Activated CD4-positive, alpha-beta memory T cell treated with anti-CD3 and anti-CD28 coated beads for 36 hours (primary cell): ENCODE results near the gene VANGL2. TPM values are rescaled to one million over a fixed set of nuclear protein-coding genes. Genes with fewer than 3 reads are reported as not detected.
A peak's percentile ranks its signal among the peaks of the same experiment; 100 is the strongest.
"Not testable (repeated sequence)": the region's sequence is repeated elsewhere in the genome, so short reads cannot be mapped to it uniquely, and the experiment has no call there.

ENCODE experiments used
- CTCF ChIA-PET: fragments of 350-600 bp; sonication (Branson Sonifier 250); formaldehyde crosslinking; loops from one replicate; lab custom pipeline; 2021; ENCODE audit warnings: antibody characterized with exemption, inconsistent platforms; lab: Charles Lee
- POLR2A ChIA-PET: fragments of 350-600 bp; sonication (Branson Sonifier 250); formaldehyde crosslinking; loops from one replicate; lab custom pipeline; 2021; ENCODE audit warnings: antibody characterized with exemption; lab: Charles Lee
- DNase-seq: peaks from one replicate; pipeline ENCODE4 v3.0.0-alpha.2; 2020
- H3K27ac Mint-ChIP-seq: one replicate; pipeline ENCODE4 v1.8.0; 2021; ENCODE audit warnings: mixed read lengths
- H3K27me3 Mint-ChIP-seq: one replicate; pipeline ENCODE4 v1.8.0; 2021; ENCODE audit warnings: mixed read lengths
- H3K36me3 Mint-ChIP-seq: one replicate; pipeline ENCODE4 v1.8.0; 2021; ENCODE audit warnings: mixed read lengths
- H3K4me1 Mint-ChIP-seq: one replicate; pipeline ENCODE4 v1.8.0; 2021; ENCODE audit warnings: low read depth, mixed read lengths
- H3K4me3 Mint-ChIP-seq: one replicate; pipeline ENCODE4 v1.8.0; 2021; ENCODE audit warnings: mild to moderate bottlenecking, mixed read lengths
- H3K9me3 Mint-ChIP-seq: one replicate; pipeline ENCODE4 v1.8.0; 2021; ENCODE audit warnings: mixed read lengths
- intact Hi-C: fragments of 100-400 bp; cut with micrococcal nuclease; formaldehyde crosslinking; loops from one replicate; pipeline ENCODE4 v1.15.1; 2023
- total RNA-seq, 2 experiments: library from RNA; stranded (reverse); gene quantifications; one replicate each; pipeline ENCODE4 v1.2.3, GENCODE V29; 2021

VANGL2 gene
- total RNA-seq, 2 experiments from 2014 or later: not detected

DNA sequence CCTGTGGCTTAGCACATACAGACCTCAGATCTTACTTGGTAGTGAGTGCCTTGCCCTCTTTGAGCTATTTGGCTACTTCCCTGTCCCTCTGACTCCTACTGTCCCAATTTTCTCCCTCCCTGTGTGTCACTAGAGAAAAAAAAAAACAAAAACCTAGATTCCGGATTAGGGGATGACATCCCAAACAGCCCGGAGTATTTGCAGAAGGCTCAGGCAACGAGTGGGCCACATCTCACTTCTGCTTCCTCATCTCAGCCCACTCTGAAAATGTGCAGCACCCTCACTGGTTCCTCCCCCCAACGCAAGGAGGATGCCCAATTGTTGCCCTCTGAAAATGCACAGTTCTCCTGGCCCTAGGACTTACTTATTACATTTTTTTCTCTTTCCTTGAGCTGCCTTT, 28.6 kb upstream of the VANGL2 start:
- POLR2A ChIA-PET: no interaction called here
- H3K4me1 Mint-ChIP-seq: peaks cover 11% of the 10 kb centered on the region
- H3K27ac Mint-ChIP-seq: no peak overlapping the region
- H3K4me3 Mint-ChIP-seq: no peak overlapping the region
- DNase-seq: no peak
- H3K27me3 Mint-ChIP-seq: no peaks in the 10 kb centered on the region
- H3K36me3 Mint-ChIP-seq: no peaks in the 10 kb centered on the region
- intact Hi-C loops: no loop called here
- H3K9me3 Mint-ChIP-seq: no peaks in the 10 kb centered on the region
- CTCF ChIA-PET: interaction anchor here (10.2 kb wide), 1 partner anchor 18 kb away, joined by 111 read pairs; no protein-coding TSS in a partner anchor

GRCh38 chr1:160373696-160374095, 26.7 kb upstream of the VANGL2 start:
- ChIA-PET POLR2A (no interaction called here), CTCF (interaction anchor here (0.6 to 10.2 kb wide), 3 partner anchors 20 to 207 kb away, joined by 4 to 111 read pairs (median 47); no protein-coding TSS in a partner anchor)
- Mint-ChIP-seq H3K4me3 (no peak overlapping the region), H3K4me1 (peaks cover 11% of the 10 kb centered on the region), H3K27ac (no peak overlapping the region), H3K36me3 (no peaks in the 10 kb centered on the region), H3K9me3 (no peaks in the 10 kb centered on the region), H3K27me3 (no peaks in the 10 kb centered on the region)
- no peak for DNase-seq
- intact Hi-C loops: no loop called here

DNA sequence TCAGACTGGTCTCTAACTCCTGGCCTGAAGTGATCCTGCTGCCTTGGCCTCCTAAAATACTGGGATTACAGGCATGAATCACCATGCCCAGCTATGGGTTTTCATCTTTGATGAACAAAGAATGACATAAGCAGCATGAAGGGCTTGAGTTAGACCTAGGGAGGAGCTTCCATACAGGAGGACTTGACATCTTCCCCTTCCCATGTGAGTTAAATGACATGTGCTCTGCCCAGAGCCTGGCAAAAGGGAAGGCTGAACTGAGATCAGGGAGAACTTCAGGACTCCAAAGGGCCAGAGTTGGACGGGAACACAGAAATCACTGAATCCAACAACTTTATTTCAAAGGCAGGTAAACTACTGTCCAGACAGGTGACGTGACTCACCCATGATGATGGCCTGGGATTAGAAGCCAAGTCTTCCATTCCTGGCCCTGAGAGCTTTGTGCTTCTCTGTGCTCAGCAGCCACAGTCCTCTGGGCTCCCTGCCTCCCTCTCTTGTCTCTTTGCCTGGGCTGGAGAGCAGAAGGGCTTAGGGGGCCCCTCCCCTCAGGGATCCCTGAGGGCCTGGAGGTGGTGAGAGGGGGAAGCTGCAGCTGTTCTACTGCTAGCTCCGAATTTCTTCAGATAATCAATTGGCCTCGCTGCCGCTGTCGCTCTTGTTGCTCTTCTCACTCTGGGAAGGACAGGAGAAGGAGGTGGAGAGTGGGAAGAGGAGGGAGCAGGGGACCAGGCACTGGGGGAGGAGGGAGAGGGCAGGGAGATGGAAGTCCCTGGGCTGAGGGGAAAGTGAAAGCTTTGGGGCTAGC, 25.9 kb upstream of the VANGL2 start:
- POLR2A ChIA-PET: no interaction called here
- intact Hi-C loops: no loop called here
- Mint-ChIP-seq H3K9me3 (no peaks in the 10 kb centered on the region), H3K36me3 (no peaks in the 10 kb centered on the region), H3K4me3 (no peak overlapping the region), H3K4me1 (peaks cover 11% of the 10 kb centered on the region), H3K27ac (no peak overlapping the region), H3K27me3 (no peaks in the 10 kb centered on the region)
- DNase-seq: no peak
- CTCF ChIA-PET: interaction anchor here (2.7 to 10.2 kb wide), 3 partner anchors 21 to 90 kb away, joined by 7 to 111 read pairs (median 47); partner anchors contain the start of gene PEX19

GRCh38 chr1:160375788-160376524, 24.4 kb upstream of the VANGL2 start:
- Mint-ChIP-seq H3K27me3 (no peaks in the 10 kb centered on the region), H3K36me3 (no peaks in the 10 kb centered on the region), H3K4me1 (peaks cover 11% of the 10 kb centered on the region), H3K4me3 (no peak overlapping the region), H3K9me3 (no peaks in the 10 kb centered on the region), H3K27ac (no peak overlapping the region)
- POLR2A ChIA-PET: interaction anchor here (0.6 kb wide), 1 partner anchor 147 kb away, joined by 6 read pairs; no protein-coding TSS in a partner anchor
- CTCF ChIA-PET: interaction anchor here (0.5 to 10.2 kb wide), 38 partner anchors 8 to 333 kb away, joined by 3 to 111 read pairs (median 4); partner anchors contain the start of genes CASQ1 and PEX19
- peak; percentile 31 for DNase-seq
- intact Hi-C loops: loop anchor here (1.0 kb wide), 2 partner anchors 183 to 275 kb away; no protein-coding TSS in a partner anchor

DNA sequence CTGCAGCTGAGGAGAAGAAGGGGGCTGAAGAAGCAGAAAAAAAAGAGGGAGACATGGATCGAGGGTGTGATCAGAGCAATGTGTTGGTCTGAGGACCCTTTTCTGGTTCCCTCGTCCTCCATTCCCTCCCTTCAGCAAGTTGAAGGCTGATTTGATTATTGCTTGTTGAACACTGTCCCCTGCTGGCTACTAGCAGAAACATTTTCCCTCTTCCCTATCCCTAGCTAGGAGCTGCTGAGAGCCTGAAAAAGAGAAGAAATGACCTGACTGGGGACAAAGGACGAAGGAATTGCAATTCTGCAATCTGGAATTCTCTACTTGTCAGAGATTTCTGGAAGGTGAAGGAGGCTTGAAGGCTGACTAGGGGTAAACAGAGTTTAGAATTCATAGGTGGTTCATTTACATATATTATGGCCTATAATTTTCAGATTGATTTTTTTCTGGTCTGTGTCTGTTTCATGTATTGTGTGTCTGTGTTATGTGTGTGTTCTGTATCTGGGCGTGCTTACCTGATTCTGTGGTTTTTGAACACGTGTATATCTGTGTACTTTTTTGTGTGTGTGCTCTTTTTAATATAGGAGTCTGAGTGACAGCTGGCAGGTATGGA, 23.7 kb upstream of the VANGL2 start:
- H3K4me3 Mint-ChIP-seq: no peak overlapping the region

GRCh38 chr1:160377585-160378206, 22.7 kb upstream of the VANGL2 start:
- intact Hi-C loops: no loop called here
- Mint-ChIP-seq H3K36me3 (no peaks in the 10 kb centered on the region), H3K4me3 (no peak overlapping the region), H3K9me3 (no peaks in the 10 kb centered on the region), H3K27me3 (no peaks in the 10 kb centered on the region), H3K4me1 (peaks cover 11% of the 10 kb centered on the region), H3K27ac (no peak overlapping the region)
- CTCF ChIA-PET: interaction anchor here (0.9 to 10.2 kb wide), 23 partner anchors 10 to 398 kb away, joined by 3 to 111 read pairs (median 4); partner anchors contain the start of gene CASQ1
- no peak for DNase-seq
- POLR2A ChIA-PET: no interaction called here

More for the DNA sequence above, 23.7 kb upstream of the VANGL2 start:
- CTCF ChIA-PET: interaction anchor here (0.6 to 10.2 kb wide), 49 partner anchors 9 to 437 kb away, joined by 3 to 111 read pairs (median 4); partner anchors contain the start of genes CASQ1, DCAF8 and PEX19
- POLR2A ChIA-PET: interaction anchor here (0.6 kb wide), 1 partner anchor 148 kb away, joined by 6 read pairs; no protein-coding TSS in a partner anchor
- Mint-ChIP-seq H3K9me3 (no peaks in the 10 kb centered on the region), H3K4me1 (peaks cover 11% of the 10 kb centered on the region), H3K36me3 (no peaks in the 10 kb centered on the region), H3K27me3 (no peaks in the 10 kb centered on the region), H3K27ac (no peak overlapping the region)
- intact Hi-C loops: loop anchor here (1.0 kb wide), 2 partner anchors 183 to 275 kb away; no protein-coding TSS in a partner anchor
- DNase-seq: peak; percentile 33

DNA sequence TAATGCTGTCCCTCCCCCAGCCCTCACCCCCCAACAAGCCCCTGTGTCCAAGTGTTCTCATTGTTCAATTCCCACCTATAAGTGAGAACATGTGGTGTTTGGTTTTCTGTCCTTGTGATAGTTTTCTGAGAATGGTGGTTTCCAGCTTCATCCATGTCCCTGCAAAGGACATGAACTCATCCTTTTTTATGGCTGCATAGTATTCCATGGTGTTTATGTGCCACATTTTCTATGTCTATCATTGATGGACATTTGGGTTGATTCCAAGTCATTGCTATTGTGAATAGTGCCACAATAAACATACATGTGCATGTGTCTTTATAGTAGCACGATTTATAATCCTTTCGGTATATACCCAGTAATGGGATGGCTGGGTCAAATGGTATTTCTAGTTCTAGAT, 15.6 kb upstream of the VANGL2 start:
- H3K27me3 Mint-ChIP-seq, H3K9me3 Mint-ChIP-seq, H3K27ac Mint-ChIP-seq, DNase-seq, H3K4me1 Mint-ChIP-seq, H3K36me3 Mint-ChIP-seq, H3K4me3 Mint-ChIP-seq, intact Hi-C loops: not testable (repeated sequence)
- POLR2A ChIA-PET: interaction anchor here (0.7 kb wide), 1 partner anchor 137 kb away, joined by 4 read pairs; no protein-coding TSS in a partner anchor
- CTCF ChIA-PET: interaction anchor here (1.2 kb wide), 1 partner anchor 9 kb away, joined by 5 read pairs; no protein-coding TSS in a partner anchor

GRCh38 chr1:160388406-160388805, 12.0 kb upstream of the VANGL2 start:
- H3K4me3 Mint-ChIP-seq, H3K27me3 Mint-ChIP-seq, DNase-seq, H3K36me3 Mint-ChIP-seq, H3K27ac Mint-ChIP-seq, intact Hi-C loops, H3K4me1 Mint-ChIP-seq, POLR2A ChIA-PET, H3K9me3 Mint-ChIP-seq: not testable (repeated sequence)
- CTCF ChIA-PET: interaction anchor here (1.2 kb wide), 1 partner anchor 9 kb away, joined by 3 read pairs; no protein-coding TSS in a partner anchor

DNA sequence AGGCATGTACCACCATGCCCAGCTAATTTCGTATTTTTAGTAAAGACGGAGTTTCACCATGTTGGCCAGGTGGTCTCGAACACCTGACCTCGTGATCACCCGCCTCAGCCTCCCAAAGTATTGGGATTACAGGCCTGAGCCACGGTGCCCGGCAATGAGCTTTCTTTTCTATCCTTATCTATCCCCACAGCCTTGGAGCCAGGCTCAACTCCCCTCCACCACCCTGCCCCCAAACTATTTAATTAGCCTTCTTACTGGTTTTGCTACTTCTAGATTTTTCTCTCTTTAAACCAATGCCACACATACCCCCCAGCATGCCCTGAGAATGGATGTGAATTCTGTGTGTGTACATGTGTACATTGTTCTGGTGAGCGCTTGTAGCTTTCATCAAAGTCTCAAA, 5.7 kb upstream of the VANGL2 start:
- DNase-seq: no peak
- intact Hi-C loops: no loop called here
- H3K9me3 Mint-ChIP-seq: no peaks in the 10 kb centered on the region
- peaks cover 4% of the 10 kb centered on the region for H3K27me3 Mint-ChIP-seq
- no peaks in the 10 kb centered on the region for H3K36me3 Mint-ChIP-seq
- H3K4me3 Mint-ChIP-seq: no peak overlapping the region
- POLR2A ChIA-PET: no interaction called here
- H3K27ac Mint-ChIP-seq: no peak overlapping the region
- CTCF ChIA-PET: no interaction called here
- no peaks in the 10 kb centered on the region for H3K4me1 Mint-ChIP-seq

- ChIA-PET POLR2A (no interaction called here), CTCF (interaction anchor here (1.0 to 1.1 kb wide), 2 partner anchors 9 to 106 kb away, joined by 3 to 4 read pairs; no protein-coding TSS in a partner anchor)
These were observed 2.7 kb upstream of the VANGL2 start for GRCh38 chr1:160397651-160398050.

DNA sequence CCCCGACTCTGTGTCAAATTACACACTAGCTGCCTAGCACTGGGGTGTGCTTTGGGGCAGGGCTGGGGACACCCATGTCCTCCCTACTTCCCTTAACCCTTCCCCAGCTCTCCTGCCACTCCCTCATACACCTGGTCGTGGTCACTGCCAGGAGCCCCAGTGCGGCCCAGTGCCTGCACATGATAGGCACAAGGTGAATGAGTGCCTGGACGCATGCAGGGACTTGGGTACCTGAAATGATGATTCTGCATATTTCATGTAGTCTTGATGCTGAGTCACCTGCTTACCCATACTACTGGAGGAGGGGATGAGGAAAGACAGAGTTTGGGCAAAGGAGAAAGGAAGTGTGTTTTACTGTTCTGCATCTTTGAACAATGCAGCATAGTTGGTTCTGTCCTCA, 1.5 kb upstream of the VANGL2 start:
- CTCF ChIA-PET: interaction anchor here (1.0 kb wide), 2 partner anchors 107 to 108 kb away, joined by 3 to 4 read pairs; no protein-coding TSS in a partner anchor
- Mint-ChIP-seq H3K27me3 (peaks cover 17% of the 10 kb centered on the region), H3K4me3 (no peak overlapping the region), H3K36me3 (no peaks in the 10 kb centered on the region), H3K9me3 (no peaks in the 10 kb centered on the region), H3K27ac (no peak overlapping the region), H3K4me1 (no peaks in the 10 kb centered on the region)
- intact Hi-C loops: no loop called here
- no peak for DNase-seq
- POLR2A ChIA-PET: no interaction called here

More at GRCh38 chr1:160397651-160398050, 2.7 kb upstream of the VANGL2 start:
- Mint-ChIP-seq H3K27me3 (peaks cover 17% of the 10 kb centered on the region), H3K36me3 (no peaks in the 10 kb centered on the region), H3K9me3 (no peaks in the 10 kb centered on the region), H3K4me3 (no peak overlapping the region), H3K4me1 (no peaks in the 10 kb centered on the region), H3K27ac (no peak overlapping the region)
- no peak for DNase-seq
- intact Hi-C loops: no loop called here
